ENCODE measurements around the gene CTSH. TPM values are rescaled to one million over a fixed set of nuclear protein-coding genes. Genes with fewer than 3 reads are reported as not detected.

CTSH gene
- total and polyA plus RNA-seq, 2 of the 13 experiments (the other 11 are each of a cell fraction or from before 2014, with no cell fraction given): 265 to 653 TPM

DNA sequence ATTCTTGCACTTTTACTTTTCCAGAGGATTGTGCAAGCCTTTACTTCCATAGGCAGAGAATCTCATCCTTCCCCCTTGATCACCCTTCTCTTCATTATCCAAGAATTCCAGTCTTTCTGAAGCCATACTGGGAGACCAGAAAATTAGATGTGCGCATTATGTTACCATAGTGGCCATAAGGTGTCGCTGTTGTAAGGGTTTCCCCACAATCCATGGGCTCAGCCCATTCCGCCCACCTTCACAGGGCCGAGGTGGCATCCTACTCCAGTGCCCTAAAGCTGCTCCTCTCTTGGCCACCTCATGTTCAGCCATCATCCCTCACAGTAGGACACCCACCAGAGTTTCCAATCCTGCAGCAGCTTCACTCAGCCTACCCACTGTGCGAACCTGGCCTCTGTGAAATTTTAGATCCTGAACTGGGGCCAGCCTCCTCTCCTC is 35.0 kb downstream of the CTSH start (continued):
- TF ChIP-seq, protein P1, sequence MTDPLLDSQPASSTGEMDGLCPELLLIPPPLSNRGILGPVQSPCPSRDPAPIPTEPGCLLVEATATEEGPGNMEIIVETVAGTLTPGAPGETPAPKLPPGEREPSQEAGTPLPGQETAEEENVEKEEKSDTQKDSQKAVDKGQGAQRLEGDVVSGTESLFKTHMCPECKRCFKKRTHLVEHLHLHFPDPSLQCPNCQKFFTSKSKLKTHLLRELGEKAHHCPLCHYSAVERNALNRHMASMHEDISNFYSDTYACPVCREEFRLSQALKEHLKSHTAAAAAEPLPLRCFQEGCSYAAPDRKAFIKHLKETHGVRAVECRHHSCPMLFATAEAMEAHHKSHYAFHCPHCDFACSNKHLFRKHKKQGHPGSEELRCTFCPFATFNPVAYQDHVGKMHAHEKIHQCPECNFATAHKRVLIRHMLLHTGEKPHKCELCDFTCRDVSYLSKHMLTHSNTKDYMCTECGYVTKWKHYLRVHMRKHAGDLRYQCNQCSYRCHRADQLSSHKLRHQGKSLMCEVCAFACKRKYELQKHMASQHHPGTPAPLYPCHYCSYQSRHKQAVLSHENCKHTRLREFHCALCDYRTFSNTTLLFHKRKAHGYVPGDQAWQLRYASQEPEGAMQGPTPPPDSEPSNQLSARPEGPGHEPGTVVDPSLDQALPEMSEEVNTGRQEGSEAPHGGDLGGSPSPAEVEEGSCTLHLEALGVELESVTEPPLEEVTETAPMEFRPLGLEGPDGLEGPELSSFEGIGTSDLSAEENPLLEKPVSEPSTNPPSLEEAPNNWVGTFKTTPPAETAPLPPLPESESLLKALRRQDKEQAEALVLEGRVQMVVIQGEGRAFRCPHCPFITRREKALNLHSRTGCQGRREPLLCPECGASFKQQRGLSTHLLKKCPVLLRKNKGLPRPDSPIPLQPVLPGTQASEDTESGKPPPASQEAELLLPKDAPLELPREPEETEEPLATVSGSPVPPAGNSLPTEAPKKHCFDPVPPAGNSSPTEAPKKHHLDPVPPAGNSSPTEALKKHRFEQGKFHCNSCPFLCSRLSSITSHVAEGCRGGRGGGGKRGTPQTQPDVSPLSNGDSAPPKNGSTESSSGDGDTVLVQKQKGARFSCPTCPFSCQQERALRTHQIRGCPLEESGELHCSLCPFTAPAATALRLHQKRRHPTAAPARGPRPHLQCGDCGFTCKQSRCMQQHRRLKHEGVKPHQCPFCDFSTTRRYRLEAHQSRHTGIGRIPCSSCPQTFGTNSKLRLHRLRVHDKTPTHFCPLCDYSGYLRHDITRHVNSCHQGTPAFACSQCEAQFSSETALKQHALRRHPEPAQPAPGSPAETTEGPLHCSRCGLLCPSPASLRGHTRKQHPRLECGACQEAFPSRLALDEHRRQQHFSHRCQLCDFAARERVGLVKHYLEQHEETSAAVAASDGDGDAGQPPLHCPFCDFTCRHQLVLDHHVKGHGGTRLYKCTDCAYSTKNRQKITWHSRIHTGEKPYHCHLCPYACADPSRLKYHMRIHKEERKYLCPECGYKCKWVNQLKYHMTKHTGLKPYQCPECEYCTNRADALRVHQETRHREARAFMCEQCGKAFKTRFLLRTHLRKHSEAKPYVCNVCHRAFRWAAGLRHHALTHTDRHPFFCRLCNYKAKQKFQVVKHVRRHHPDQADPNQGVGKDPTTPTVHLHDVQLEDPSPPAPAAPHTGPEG (CRISPR knock-in tag; IDR thresholded peaks at IDR 0.05): no peak

DNA sequence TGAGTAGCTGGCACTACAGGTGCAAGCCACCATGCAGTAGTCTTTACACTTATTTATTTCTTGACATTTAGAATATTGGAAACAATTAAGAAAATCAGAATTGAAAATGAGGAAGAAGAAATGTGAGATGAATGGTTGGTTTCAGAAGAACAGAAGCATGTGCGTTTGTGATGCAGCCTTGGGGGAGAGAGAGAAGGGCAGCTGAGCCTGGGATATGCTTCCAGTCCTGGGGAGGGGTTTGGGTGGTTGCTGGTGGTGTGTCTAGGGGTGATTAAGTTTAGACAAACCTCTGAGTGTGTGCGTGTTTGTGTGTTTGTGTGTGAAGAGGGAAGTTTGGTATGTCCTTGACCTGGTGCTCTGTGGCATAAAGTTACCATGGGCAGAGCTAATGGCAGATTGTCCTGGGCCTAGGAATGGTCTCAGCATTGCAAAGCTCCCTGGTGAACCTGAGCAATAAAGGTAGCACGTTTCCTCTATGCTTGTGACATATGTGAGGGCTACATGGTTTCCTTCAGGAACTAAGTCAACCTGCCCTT is 35.6 kb downstream of the CTSH start:
- WGBS (ENCODE audit: low lambda C conversion rate): 48% methylated on average over 2 of the region's 3 CpGs
- Histone ChIP-seq H3K27me3 (ENCODE audit: control insufficient read depth in 1 of 2, insufficient read depth in 2 of 2, low read length in 2 of 2) (no peaks in the 10 kb centered on the region), H2AFZ (ENCODE audit: low read length) (no peak overlapping the region), H3K4me3 (replicated peaks in 1 of 3; ENCODE audit: insufficient read depth in 1 of 3, low read depth in 2 of 3, low read length in 3 of 3) (no peak overlapping the region), H3K4me1 (ENCODE audit: insufficient read depth, low read length) (peaks cover 52% of the 10 kb centered on the region), H3K36me3 (replicated peaks in 1 of 2; ENCODE audit: control insufficient read depth in 1 of 2, insufficient read depth in 2 of 2, low read length in 2 of 2) (peaks cover 10 to 61% of the 10 kb centered on the region in 2 experiments), H3K27ac (ENCODE audit: extremely low read length, insufficient read depth, low read length) (peak overlapping the region; percentile 31), H3K79me2 (ENCODE audit: insufficient read depth, low read length) (no peaks in the 10 kb centered on the region), H3K9ac (ENCODE audit: insufficient read depth, low read depth, low read length) (no peak overlapping the region), H3K4me2 (ENCODE audit: low read depth, low read length) (no peak overlapping the region), H3K9me3 (ENCODE audit: low read length) (no peaks in the 10 kb centered on the region), H4K20me1 (ENCODE audit: insufficient read depth, low read length) (no peaks in the 10 kb centered on the region; the same call in 1 of the 2 replicates)
- CTCF ChIA-PET (ENCODE audit: low intra/inter-chr PET ratio, low total read pairs): interaction anchor here (0.7 to 1.8 kb wide), 4 partner anchors 70 to 276 kb away, joined by 3 to 15 read pairs (median 8); no protein-coding TSS in a partner anchor
- ATAC-seq (peak; percentile 30), DNase-seq (ENCODE audit: low spot score) (no peak), FAIRE-seq (no peak)
- POLR2A ChIA-PET: interaction anchor here (0.7 to 1.1 kb wide), 3 partner anchors 70 to 275 kb away, joined by 3 to 4 read pairs (median 3); no protein-coding TSS in a partner anchor
- no TSS peak for BruUV-seq (replicated peaks)
- in situ Hi-C loops (cut with HindIII; ENCODE audit: extremely low pct_ligation_motif_present, low pct_unique_long_range_greater_than_20kb) (loop anchor here (5.0 kb wide), 1 partner anchor 273 kb away; no protein-coding TSS in a partner anchor), intact Hi-C loops (cut with micrococcal nuclease; ENCODE audit: unreplicated experiment) (loop anchor here (1.0 to 10.0 kb wide), 3 partner anchors 118 to 406 kb away; partner anchors contain the start of gene TMED3)
- no peak for TF ChIP-seq CCAR2 (optimal IDR thresholded peaks at IDR 0.05; ENCODE audit: low read depth, low read length)
- TF ChIP-seq ZMYM4 (CRISPR knock-in tag; IDR thresholded peaks at IDR 0.05): no peak
- TF ChIP-seq ZNF501 (CRISPR knock-in tag; IDR thresholded peaks at IDR 0.05): 0 out of 2 replicates have a peak, but pooled peaks have one; percentile 21
- peak; percentile 50 for TF ChIP-seq RARA (CRISPR knock-in tag; IDR thresholded peaks at IDR 0.05)
- TF ChIP-seq SALL1 (CRISPR knock-in tag; IDR thresholded peaks at IDR 0.05): peak; percentile 6; the same call in 1 of the 2 replicates
- no peak for TF ChIP-seq NFYB (CRISPR knock-in tag; IDR thresholded peaks at IDR 0.05)
- TF ChIP-seq CAMTA2 (CRISPR knock-in tag; IDR thresholded peaks at IDR 0.05; ENCODE audit: borderline replicate concordance): no peak
- no peak for TF ChIP-seq ARNT2 (CRISPR knock-in tag; IDR thresholded peaks at IDR 0.05; ENCODE audit: low read depth)
- TF ChIP-seq KDM1A (CRISPR knock-in tag; IDR thresholded peaks at IDR 0.05): no peak
- TF ChIP-seq, protein P2, sequence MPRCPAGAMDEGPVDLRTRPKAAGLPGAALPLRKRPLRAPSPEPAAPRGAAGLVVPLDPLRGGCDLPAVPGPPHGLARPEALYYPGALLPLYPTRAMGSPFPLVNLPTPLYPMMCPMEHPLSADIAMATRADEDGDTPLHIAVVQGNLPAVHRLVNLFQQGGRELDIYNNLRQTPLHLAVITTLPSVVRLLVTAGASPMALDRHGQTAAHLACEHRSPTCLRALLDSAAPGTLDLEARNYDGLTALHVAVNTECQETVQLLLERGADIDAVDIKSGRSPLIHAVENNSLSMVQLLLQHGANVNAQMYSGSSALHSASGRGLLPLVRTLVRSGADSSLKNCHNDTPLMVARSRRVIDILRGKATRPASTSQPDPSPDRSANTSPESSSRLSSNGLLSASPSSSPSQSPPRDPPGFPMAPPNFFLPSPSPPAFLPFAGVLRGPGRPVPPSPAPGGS (CRISPR knock-in tag; IDR thresholded peaks at IDR 0.05): no peak
- no peak for TF ChIP-seq ZNF33A (CRISPR knock-in tag; IDR thresholded peaks at IDR 0.05; ENCODE audit: borderline replicate concordance)
- TF ChIP-seq, protein P3, sequence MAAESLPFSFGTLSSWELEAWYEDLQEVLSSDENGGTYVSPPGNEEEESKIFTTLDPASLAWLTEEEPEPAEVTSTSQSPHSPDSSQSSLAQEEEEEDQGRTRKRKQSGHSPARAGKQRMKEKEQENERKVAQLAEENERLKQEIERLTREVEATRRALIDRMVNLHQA (CRISPR knock-in tag; IDR thresholded peaks at IDR 0.05): no peak
- TF ChIP-seq RBAK (CRISPR knock-in tag; IDR thresholded peaks at IDR 0.05): no peak
- peak; percentile 44; the same call in 1 of the 2 replicates for TF ChIP-seq NR2F6 (IDR thresholded peaks at IDR 0.05)
- TF ChIP-seq NR2F6 (CRISPR knock-in tag; IDR thresholded peaks at IDR 0.05): peak; percentile 65
